PC-9 (cell line): ENCODE data around the gene FAM229A. TPM values are rescaled to one million over a fixed set of nuclear protein-coding genes. Genes with fewer than 3 reads are reported as not detected.
A peak's percentile ranks its signal among the peaks of the same experiment; 100 is the strongest.

Experiments used
- BruUV-seq: library from RNA; stranded (reverse); fragments of 400-500 nt; replicated peaks from 2 replicates; lab custom pipeline; 2021; lab: Mats Ljungman, UMichigan
- CTCF ChIA-PET: fragments of 300-600 bp; sonication (Branson Sonifier 250); formaldehyde crosslinking; loops from one replicate; lab custom pipeline; 2022; ENCODE audit warnings: antibody characterized with exemption; lab: Charles Lee
- POLR2A ChIA-PET: fragments of 300-600 bp; sonication (Branson Sonifier 250); formaldehyde crosslinking; loops from one replicate; lab custom pipeline; 2022; ENCODE audit warnings: antibody characterized with exemption; ENCODE audit not compliant: unreplicated experiment; lab: Charles Lee
- DNase-seq, 2 experiments: peaks; one replicate each; pipeline versions ENCODE4 v3.0.0 to v3.0.0-alpha.2; 2015 to 2022; ENCODE audit warnings: mixed read lengths in 1 of 2
- H2AFZ ChIP-seq: fragments of 200-600 bp; sonication (generic); 2 replicates; pipeline ENCODE4 v1.8.1; 2017; ENCODE audit warnings: antibody characterized with exemption
- H3F3A ChIP-seq: fragments of 200-600 bp; sonication (generic); 2 replicates; pipeline ENCODE4 v1.8.1; 2017; ENCODE audit warnings: antibody characterized with exemption, mild to moderate bottlenecking, low read depth; ENCODE audit not compliant: insufficient read depth
- H3K27ac ChIP-seq: fragments of 200-600 bp; sonication (generic); 2 replicates; pipeline ENCODE4 v1.6.1; 2016; ENCODE audit warnings: mixed run types
- H3K27me3 ChIP-seq: fragments of 200-600 bp; sonication (generic); 2 replicates; pipeline ENCODE4 v1.6.1; 2016; ENCODE audit warnings: low read depth, mixed run types; ENCODE audit not compliant: insufficient read depth
- H3K36me3 ChIP-seq: fragments of 200-600 bp; sonication (generic); 2 replicates; pipeline ENCODE4 v1.6.1; 2016; ENCODE audit warnings: low read depth, mixed run types
- H3K4me1 ChIP-seq: fragments of 200-600 bp; sonication (generic); replicated peaks from 2 replicates; pipeline ENCODE4 v1.6.1; 2016; ENCODE audit warnings: mixed run types; ENCODE audit not compliant: insufficient read depth
- H3K4me2 ChIP-seq: fragments of 200-600 bp; sonication (generic); 2 replicates; pipeline ENCODE4 v1.6.1; 2017; ENCODE audit warnings: mixed run types
- H3K4me3 ChIP-seq: fragments of 200-600 bp; sonication (generic); 2 replicates; pipeline ENCODE4 v1.6.1; 2016; ENCODE audit warnings: mixed run types
- H3K79me2 ChIP-seq: fragments of 200-600 bp; sonication (generic); 2 replicates; pipeline ENCODE4 v1.6.1; 2017; ENCODE audit warnings: low read depth, mixed run types
- H3K9me2 ChIP-seq: fragments of 200-600 bp; sonication (generic); 2 replicates; pipeline ENCODE4 v1.8.1; 2017; ENCODE audit warnings: mild to moderate bottlenecking; ENCODE audit not compliant: insufficient read depth
- H3K9me3 ChIP-seq: fragments of 200-600 bp; sonication (generic); 2 replicates; pipeline ENCODE4 v1.8.1; 2016; ENCODE audit warnings: low read depth; ENCODE audit not compliant: insufficient read depth
- H4K20me1 ChIP-seq: fragments of 200-600 bp; sonication (generic); 2 replicates; pipeline ENCODE4 v1.8.1; 2017; ENCODE audit not compliant: insufficient read depth
- EZH2 ChIP-seq: fragments of 200-600 bp; sonication (generic); IDR thresholded peaks from 2 replicates; pipeline ENCODE4 v1.8.0; 2017; ENCODE audit warnings: antibody characterized with exemption, low read depth
- intact Hi-C: fragments of 100-400 bp; cut with micrococcal nuclease; formaldehyde crosslinking; loops from one replicate; pipeline ENCODE4 v1.10.0; 2022; ENCODE audit not compliant: unreplicated experiment
- total RNA-seq: library from RNA; stranded (reverse); gene quantifications from 2 replicates; pipeline ENCODE4 v1.2.3, GENCODE V29; 2021
- TF ChIP-seq, protein P1 (sequence below): fragments of 200-600 bp; sonication (generic); conservative IDR thresholded peaks from 2 replicates; pipeline ENCODE4 v1.6.1; 2017; ENCODE audit warnings: mixed run types, antibody characterized with exemption, mild to moderate bottlenecking, moderate library complexity

Gene FAM229A
- total RNA-seq, 1 experiment from 2014 or later = 13.1 TPM

DNA sequence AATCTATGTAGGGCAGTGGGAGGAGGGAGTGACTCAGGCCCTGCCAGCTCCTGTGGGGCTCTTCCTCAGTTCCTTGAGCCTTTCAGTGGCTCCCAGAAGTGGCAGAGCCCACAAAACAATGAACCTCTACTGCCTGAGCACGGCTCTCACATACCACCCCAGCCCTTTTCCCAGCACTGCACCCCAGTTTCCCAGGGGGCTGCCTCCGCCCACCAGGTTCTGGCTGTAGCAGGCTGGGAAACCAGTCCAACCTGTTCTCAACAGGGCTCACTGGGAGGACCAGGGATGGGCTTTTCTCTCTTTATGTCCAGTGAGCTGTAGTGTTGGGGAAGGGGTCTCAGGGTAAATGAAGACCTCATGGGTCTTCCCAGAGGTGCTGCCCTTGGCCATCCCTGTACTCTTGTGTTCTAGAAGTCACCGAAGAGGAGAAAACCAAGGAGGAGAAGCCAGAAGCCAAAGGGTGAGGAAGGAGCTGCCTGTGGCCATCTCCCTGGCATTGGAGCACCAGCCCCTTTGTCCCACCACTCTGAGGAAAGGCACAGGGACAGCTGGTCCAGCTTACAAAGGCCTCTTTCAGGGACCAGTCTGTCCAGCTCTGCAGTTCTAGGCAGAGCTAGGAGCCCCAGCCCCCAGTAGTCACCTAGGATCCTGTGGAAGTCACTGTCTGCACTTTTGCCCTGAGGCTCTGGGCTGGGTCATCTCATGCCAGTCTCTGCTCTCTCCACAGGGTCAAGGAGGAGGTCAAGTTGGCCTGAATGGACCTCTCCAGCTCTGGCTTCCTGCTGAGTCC lies 29.8 kb downstream of the FAM229A start:
- Histone ChIP-seq H3K4me1 (peaks cover 46% of the 10 kb centered on the region), H3K36me3 (peaks cover 2% of the 10 kb centered on the region; the same call in 1 of the 2 replicates), H4K20me1 (no peaks in the 10 kb centered on the region), H3K9me3 (no peaks in the 10 kb centered on the region), H3K4me2 (peak overlapping the region; percentile 84), H3K9me2 (no peaks in the 10 kb centered on the region), H3K79me2 (peaks cover 13% of the 10 kb centered on the region), H3F3A (peaks cover 52% of the 10 kb centered on the region), H3K27me3 (no peaks in the 10 kb centered on the region), H2AFZ (no peak overlapping the region), H3K4me3 (peak overlapping the region; percentile 4; the same call in 1 of the 2 replicates), H3K27ac (peak overlapping the region; percentile 57)
- BruUV-seq = no TSS peak
- DNase-seq = peak; percentile 78 to 79
- CTCF ChIA-PET = interaction anchor here (0.5 to 0.6 kb wide), 2 partner anchors 21 to 852 kb away, joined by 4 to 9 read pairs; no protein-coding TSS in a partner anchor
- TF ChIP-seq, protein P1, sequence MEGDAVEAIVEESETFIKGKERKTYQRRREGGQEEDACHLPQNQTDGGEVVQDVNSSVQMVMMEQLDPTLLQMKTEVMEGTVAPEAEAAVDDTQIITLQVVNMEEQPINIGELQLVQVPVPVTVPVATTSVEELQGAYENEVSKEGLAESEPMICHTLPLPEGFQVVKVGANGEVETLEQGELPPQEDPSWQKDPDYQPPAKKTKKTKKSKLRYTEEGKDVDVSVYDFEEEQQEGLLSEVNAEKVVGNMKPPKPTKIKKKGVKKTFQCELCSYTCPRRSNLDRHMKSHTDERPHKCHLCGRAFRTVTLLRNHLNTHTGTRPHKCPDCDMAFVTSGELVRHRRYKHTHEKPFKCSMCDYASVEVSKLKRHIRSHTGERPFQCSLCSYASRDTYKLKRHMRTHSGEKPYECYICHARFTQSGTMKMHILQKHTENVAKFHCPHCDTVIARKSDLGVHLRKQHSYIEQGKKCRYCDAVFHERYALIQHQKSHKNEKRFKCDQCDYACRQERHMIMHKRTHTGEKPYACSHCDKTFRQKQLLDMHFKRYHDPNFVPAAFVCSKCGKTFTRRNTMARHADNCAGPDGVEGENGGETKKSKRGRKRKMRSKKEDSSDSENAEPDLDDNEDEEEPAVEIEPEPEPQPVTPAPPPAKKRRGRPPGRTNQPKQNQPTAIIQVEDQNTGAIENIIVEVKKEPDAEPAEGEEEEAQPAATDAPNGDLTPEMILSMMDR = no peak
- TF ChIP-seq EZH2 = no peak
- intact Hi-C loops = loop anchor here (1.0 kb wide), 1 partner anchor 62 kb away; the partner anchor contains the start of gene BSDC1
- POLR2A ChIA-PET = interaction anchor here (0.5 to 0.8 kb wide), 4 partner anchors 26 to 649 kb away, joined by 3 to 6 read pairs (median 4); no protein-coding TSS in a partner anchor

DNA sequence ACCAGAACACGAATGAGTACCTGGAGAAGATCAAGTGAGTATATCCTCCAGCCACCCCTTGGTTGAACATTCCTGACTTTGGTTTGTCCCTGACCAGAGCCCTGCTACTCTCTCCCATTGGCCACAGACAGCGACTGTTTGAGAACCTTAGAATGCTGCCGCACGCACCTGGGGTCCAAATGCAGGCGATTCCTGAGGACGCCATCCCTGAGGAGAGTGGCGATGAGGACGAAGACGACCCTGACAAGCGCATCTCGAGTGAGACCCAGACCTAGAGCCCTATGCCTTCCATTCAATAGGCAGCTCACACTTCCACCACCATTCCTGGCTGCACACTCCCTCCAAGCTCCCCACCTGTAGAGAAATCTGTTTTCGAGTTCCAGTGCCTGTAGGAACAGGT lies 30.7 kb downstream of the FAM229A start:
- H3K4me3 ChIP-seq = no peak overlapping the region
- BruUV-seq = no TSS peak
- peaks cover 13% of the 10 kb centered on the region for H3K79me2 ChIP-seq
- CTCF ChIA-PET = no interaction called here
- no peak overlapping the region for H2AFZ ChIP-seq
- peaks cover 45% of the 10 kb centered on the region for H3F3A ChIP-seq
- POLR2A ChIA-PET = interaction anchor here (0.6 to 0.8 kb wide), 3 partner anchors 27 to 650 kb away, joined by 4 to 6 read pairs (median 6); no protein-coding TSS in a partner anchor
- H4K20me1 ChIP-seq = no peaks in the 10 kb centered on the region
- H3K27me3 ChIP-seq = no peaks in the 10 kb centered on the region
- H3K36me3 ChIP-seq = peaks cover 2% of the 10 kb centered on the region; the same call in 1 of the 2 replicates
- H3K4me2 ChIP-seq = peak overlapping the region; percentile 84
- peak overlapping the region; percentile 57 for H3K27ac ChIP-seq
- H3K4me1 ChIP-seq = peaks cover 41% of the 10 kb centered on the region
- no peak for TF ChIP-seq EZH2
- TF ChIP-seq, protein P1 = no peak
- no peaks in the 10 kb centered on the region for H3K9me3 ChIP-seq
- intact Hi-C loops = no loop called here
- H3K9me2 ChIP-seq = no peaks in the 10 kb centered on the region
- DNase-seq = no peak

GRCh38 chr1:32330558-32331151 lies 31.6 kb downstream of the FAM229A start:
- no peak overlapping the region for H3K4me2 ChIP-seq
- no TSS peak for BruUV-seq
- H3K4me3 ChIP-seq = no peak overlapping the region
- no peak overlapping the region for H2AFZ ChIP-seq
- ChIA-PET CTCF (no interaction called here), POLR2A (interaction anchor here (0.7 kb wide), 1 partner anchor 90 kb away, joined by 3 read pairs; no protein-coding TSS in a partner anchor)
- H3K79me2 ChIP-seq = peaks cover 13% of the 10 kb centered on the region
- TF ChIP-seq EZH2 = no peak
- TF ChIP-seq, protein P1 = no peak
- no peaks in the 10 kb centered on the region for H3K9me2 ChIP-seq
- H3K27me3 ChIP-seq = no peaks in the 10 kb centered on the region
- intact Hi-C loops = no loop called here
- peaks cover 5% of the 10 kb centered on the region; the same call in 1 of the 2 replicates for H3K36me3 ChIP-seq
- H3K9me3 ChIP-seq = no peaks in the 10 kb centered on the region
- H3K27ac ChIP-seq = no peak overlapping the region
- H4K20me1 ChIP-seq = no peaks in the 10 kb centered on the region
- peak in 1 of 2 experiments; percentile 16 for DNase-seq
- H3K4me1 ChIP-seq = peaks cover 41% of the 10 kb centered on the region
- peaks cover 45% of the 10 kb centered on the region for H3F3A ChIP-seq
